ENCODE measurements around the gene CAMK2N1. TPM values are rescaled to one million over a fixed set of nuclear protein-coding genes. Genes with fewer than 3 reads are reported as not detected.

Gene CAMK2N1
- total and polyA plus RNA-seq, 4 donors: 12.3 to 15.1 (median 13.9) TPM

- Histone ChIP-seq H3K27ac (ENCODE audit: low read depth in 1 of 2, low read length in 2 of 2) (no peak overlapping the region), H3K9ac (ENCODE audit: low read depth in 1 of 2, low read length in 2 of 2) (no peak overlapping the region), H3K36me3 (ENCODE audit: control insufficient read depth in 4 of 4, insufficient read depth in 3 of 4, low read depth in 1 of 4, low read length in 3 of 4) (peaks cover 0 to 8% (median 0%) of the 10 kb centered on the region in 4 donors), H3K9me3 (ENCODE audit: control insufficient read depth in 4 of 4, low read length in 3 of 4) (no peaks in the 10 kb centered on the region), H3K4me1 (ENCODE audit: control insufficient read depth in 4 of 4, insufficient read depth in 4 of 4, low read length in 3 of 4) (peaks cover 0 to 6% (median 3%) of the 10 kb centered on the region in 4 donors), H3K27me3 (ENCODE audit: control insufficient read depth in 4 of 4, insufficient read depth in 4 of 4, low read length in 3 of 4) (no peaks in the 10 kb centered on the region), H3K4me3 (ENCODE audit: low read depth in 1 of 3, low read length in 3 of 3) (no peak overlapping the region)
- peak; percentile 81 for DNase-seq (ENCODE audit: low spot score)
- WGBS: 7% methylated on average over 16 of the region's 16 CpGs
- TF ChIP-seq JUND (IDR thresholded peaks at IDR 0.05): no peak
- TF ChIP-seq NR2F2 (IDR thresholded peaks at IDR 0.05): no peak
- TF ChIP-seq, protein P1, sequence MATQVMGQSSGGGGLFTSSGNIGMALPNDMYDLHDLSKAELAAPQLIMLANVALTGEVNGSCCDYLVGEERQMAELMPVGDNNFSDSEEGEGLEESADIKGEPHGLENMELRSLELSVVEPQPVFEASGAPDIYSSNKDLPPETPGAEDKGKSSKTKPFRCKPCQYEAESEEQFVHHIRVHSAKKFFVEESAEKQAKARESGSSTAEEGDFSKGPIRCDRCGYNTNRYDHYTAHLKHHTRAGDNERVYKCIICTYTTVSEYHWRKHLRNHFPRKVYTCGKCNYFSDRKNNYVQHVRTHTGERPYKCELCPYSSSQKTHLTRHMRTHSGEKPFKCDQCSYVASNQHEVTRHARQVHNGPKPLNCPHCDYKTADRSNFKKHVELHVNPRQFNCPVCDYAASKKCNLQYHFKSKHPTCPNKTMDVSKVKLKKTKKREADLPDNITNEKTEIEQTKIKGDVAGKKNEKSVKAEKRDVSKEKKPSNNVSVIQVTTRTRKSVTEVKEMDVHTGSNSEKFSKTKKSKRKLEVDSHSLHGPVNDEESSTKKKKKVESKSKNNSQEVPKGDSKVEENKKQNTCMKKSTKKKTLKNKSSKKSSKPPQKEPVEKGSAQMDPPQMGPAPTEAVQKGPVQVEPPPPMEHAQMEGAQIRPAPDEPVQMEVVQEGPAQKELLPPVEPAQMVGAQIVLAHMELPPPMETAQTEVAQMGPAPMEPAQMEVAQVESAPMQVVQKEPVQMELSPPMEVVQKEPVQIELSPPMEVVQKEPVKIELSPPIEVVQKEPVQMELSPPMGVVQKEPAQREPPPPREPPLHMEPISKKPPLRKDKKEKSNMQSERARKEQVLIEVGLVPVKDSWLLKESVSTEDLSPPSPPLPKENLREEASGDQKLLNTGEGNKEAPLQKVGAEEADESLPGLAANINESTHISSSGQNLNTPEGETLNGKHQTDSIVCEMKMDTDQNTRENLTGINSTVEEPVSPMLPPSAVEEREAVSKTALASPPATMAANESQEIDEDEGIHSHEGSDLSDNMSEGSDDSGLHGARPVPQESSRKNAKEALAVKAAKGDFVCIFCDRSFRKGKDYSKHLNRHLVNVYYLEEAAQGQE (IDR thresholded peaks at IDR 0.05): no peak
- TF ChIP-seq HNF4G (IDR thresholded peaks at IDR 0.05): no peak
- TF ChIP-seq RXRA (IDR thresholded peaks at IDR 0.05): no peak
- TF ChIP-seq HNF4A (conservative IDR thresholded peaks at IDR 0.05): no peak
- no peak for TF ChIP-seq TAF1 (conservative IDR thresholded peaks at IDR 0.05)
- no peak for TF ChIP-seq GABPA (IDR thresholded peaks at IDR 0.05 in 1 of 2, conservative IDR thresholded peaks at IDR 0.05 in 1 of 2)
- no peak for TF ChIP-seq FOXA1 (IDR thresholded peaks at IDR 0.05)
- no peak for TF ChIP-seq YY1 (IDR thresholded peaks at IDR 0.05)
- TF ChIP-seq SP1 (IDR thresholded peaks at IDR 0.05): no peak
- TF ChIP-seq ATF3 (IDR thresholded peaks at IDR 0.05): no peak
- TF ChIP-seq RAD21 (IDR thresholded peaks at IDR 0.05): peak; percentile 100
- TF ChIP-seq EGR1 (IDR thresholded peaks at IDR 0.05; ENCODE audit: low read depth in 2 of 2): no peak
- peak; percentile 99 for TF ChIP-seq CTCF (IDR thresholded peaks at IDR 0.05; ENCODE audit: low read depth, low read length, missing input control)
- TF ChIP-seq, protein P2, sequence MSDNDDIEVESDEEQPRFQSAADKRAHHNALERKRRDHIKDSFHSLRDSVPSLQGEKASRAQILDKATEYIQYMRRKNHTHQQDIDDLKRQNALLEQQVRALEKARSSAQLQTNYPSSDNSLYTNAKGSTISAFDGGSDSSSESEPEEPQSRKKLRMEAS (IDR thresholded peaks at IDR 0.05): no peak
- TF ChIP-seq, protein P3, sequence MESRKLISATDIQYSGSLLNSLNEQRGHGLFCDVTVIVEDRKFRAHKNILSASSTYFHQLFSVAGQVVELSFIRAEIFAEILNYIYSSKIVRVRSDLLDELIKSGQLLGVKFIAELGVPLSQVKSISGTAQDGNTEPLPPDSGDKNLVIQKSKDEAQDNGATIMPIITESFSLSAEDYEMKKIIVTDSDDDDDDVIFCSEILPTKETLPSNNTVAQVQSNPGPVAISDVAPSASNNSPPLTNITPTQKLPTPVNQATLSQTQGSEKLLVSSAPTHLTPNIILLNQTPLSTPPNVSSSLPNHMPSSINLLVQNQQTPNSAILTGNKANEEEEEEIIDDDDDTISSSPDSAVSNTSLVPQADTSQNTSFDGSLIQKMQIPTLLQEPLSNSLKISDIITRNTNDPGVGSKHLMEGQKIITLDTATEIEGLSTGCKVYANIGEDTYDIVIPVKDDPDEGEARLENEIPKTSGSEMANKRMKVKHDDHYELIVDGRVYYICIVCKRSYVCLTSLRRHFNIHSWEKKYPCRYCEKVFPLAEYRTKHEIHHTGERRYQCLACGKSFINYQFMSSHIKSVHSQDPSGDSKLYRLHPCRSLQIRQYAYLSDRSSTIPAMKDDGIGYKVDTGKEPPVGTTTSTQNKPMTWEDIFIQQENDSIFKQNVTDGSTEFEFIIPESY (IDR thresholded peaks at IDR 0.05): no peak
Measured at GRCh38 chr1:20493839-20494608, 8.0 kb upstream of the CAMK2N1 start.
